Lower lobe of right lung (tissue), 2 donors: ENCODE results near the gene IQCK. TPM values are rescaled to one million over a fixed set of nuclear protein-coding genes. Genes with fewer than 3 reads are reported as not detected.

ENCODE experiments used
- ATAC-seq, 2 donors: fragments of 200-7000 bp; cut with Tn5 transposase; one replicate each; pipeline ENCODE4 v1.9.1; 2020 to 2022; ENCODE audit warnings: mild to moderate bottlenecking in 2 of 2, moderate library complexity in 2 of 2
- DNase-seq: peaks from one replicate; pipeline ENCODE4 v3.0.0-alpha.2; 2020
- H3K27ac ChIP-seq: fragments of 200-600 bp; one replicate; pipeline ENCODE4 v1.8.0; 2022
- H3K27me3 ChIP-seq: fragments of 200-600 bp; one replicate; pipeline ENCODE4 v1.8.0; 2022; ENCODE audit warnings: low read depth
- H3K36me3 ChIP-seq: fragments of 200-600 bp; one replicate; pipeline ENCODE4 v1.8.0; 2022; ENCODE audit warnings: mild to moderate bottlenecking
- H3K4me1 ChIP-seq: fragments of 200-600 bp; one replicate; pipeline ENCODE4 v1.8.0; 2022
- H3K4me3 ChIP-seq: fragments of 200-600 bp; one replicate; pipeline ENCODE4 v1.8.0; 2022; ENCODE audit warnings: mild to moderate bottlenecking
- H3K9me3 ChIP-seq: fragments of 200-600 bp; one replicate; pipeline ENCODE4 v1.8.0; 2022
- intact Hi-C: fragments of 100-400 bp; cut with DNase I; formaldehyde crosslinking; loops from one replicate; pipeline ENCODE4 v1.11.0; 2022
- total RNA-seq: library from RNA; stranded (reverse); fragmentation: NEBNext Ultra II Directional; extraction: Animal tissue kit (Norgen Biotek cat#: 25700); gene quantifications from one replicate; pipeline ENCODE4 v1.2.1, GENCODE V29; 2021
- TF ChIP-seq, protein P1 (sequence below): fragments of 200-600 bp; IDR thresholded peaks from one replicate; pipeline ENCODE4 v1.8.0; 2022; ENCODE audit warnings: antibody characterized with exemption, mild to moderate bottlenecking
- donor health status: DM: no; HTN: yes; CAD: no; lungs with severe emphysema.

IQCK gene
- total RNA-seq, 1 donor from 2014 or later, result 14.1 TPM

DNA sequence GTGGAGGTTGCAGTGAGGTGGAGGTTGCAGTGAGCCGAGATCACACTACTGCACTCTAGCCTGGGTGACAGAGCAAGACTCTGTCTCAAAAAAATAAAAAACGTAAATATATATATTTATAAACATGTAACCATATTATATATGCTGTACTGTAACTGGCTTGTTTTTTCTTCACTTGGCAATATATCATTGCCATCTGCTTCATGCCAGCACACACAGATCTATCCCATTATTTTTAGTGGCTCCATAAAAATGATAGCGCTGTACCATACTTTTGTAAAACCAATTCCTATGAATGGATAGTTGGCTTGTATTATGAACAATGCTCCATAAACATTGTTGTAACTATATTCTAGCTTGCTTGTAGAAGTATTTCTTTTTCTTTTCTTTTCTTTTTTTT is 117.1 kb downstream of the IQCK start:
- no peak overlapping the region for H3K27ac ChIP-seq
- no peaks in the 10 kb centered on the region for H3K27me3 ChIP-seq
- H3K4me3 ChIP-seq, result no peak overlapping the region
- TF ChIP-seq, protein P1, sequence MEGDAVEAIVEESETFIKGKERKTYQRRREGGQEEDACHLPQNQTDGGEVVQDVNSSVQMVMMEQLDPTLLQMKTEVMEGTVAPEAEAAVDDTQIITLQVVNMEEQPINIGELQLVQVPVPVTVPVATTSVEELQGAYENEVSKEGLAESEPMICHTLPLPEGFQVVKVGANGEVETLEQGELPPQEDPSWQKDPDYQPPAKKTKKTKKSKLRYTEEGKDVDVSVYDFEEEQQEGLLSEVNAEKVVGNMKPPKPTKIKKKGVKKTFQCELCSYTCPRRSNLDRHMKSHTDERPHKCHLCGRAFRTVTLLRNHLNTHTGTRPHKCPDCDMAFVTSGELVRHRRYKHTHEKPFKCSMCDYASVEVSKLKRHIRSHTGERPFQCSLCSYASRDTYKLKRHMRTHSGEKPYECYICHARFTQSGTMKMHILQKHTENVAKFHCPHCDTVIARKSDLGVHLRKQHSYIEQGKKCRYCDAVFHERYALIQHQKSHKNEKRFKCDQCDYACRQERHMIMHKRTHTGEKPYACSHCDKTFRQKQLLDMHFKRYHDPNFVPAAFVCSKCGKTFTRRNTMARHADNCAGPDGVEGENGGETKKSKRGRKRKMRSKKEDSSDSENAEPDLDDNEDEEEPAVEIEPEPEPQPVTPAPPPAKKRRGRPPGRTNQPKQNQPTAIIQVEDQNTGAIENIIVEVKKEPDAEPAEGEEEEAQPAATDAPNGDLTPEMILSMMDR, result no peak
- intact Hi-C loops, result no loop called here
- no peak for ATAC-seq
- no peak for DNase-seq
- H3K9me3 ChIP-seq, result no peaks in the 10 kb centered on the region
- peaks cover 5% of the 10 kb centered on the region for H3K36me3 ChIP-seq
- H3K4me1 ChIP-seq, result no peaks in the 10 kb centered on the region

DNA sequence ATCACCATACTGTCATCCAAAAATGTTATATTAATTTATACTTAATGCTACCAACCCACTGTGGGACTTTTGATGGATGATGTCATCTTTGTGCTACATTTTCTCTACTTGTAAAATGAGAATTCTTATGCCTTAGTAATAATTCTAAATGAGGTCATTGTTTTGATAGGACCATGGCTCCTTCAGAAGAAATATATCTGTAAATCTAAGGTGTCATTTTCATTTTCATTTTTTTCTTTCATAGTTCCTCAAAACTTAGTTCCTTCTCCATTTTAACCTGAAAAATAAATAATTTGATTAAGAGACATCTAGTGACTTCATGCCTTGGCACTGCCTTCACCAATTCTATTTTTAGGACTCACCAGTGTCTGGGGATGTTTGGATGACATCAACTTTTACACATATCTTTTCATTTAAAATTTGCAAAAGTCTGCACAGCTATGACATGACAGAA is 117.9 kb downstream of the IQCK start:
- H3K36me3 ChIP-seq, result peaks cover 5% of the 10 kb centered on the region
- H3K4me1 ChIP-seq, result no peaks in the 10 kb centered on the region
- ATAC-seq (no peak), DNase-seq (no peak)
- no peaks in the 10 kb centered on the region for H3K27me3 ChIP-seq
- no peak overlapping the region for H3K4me3 ChIP-seq
- TF ChIP-seq, protein P1, result no peak
- intact Hi-C loops, result no loop called here
- no peak overlapping the region for H3K27ac ChIP-seq
- no peaks in the 10 kb centered on the region for H3K9me3 ChIP-seq

DNA sequence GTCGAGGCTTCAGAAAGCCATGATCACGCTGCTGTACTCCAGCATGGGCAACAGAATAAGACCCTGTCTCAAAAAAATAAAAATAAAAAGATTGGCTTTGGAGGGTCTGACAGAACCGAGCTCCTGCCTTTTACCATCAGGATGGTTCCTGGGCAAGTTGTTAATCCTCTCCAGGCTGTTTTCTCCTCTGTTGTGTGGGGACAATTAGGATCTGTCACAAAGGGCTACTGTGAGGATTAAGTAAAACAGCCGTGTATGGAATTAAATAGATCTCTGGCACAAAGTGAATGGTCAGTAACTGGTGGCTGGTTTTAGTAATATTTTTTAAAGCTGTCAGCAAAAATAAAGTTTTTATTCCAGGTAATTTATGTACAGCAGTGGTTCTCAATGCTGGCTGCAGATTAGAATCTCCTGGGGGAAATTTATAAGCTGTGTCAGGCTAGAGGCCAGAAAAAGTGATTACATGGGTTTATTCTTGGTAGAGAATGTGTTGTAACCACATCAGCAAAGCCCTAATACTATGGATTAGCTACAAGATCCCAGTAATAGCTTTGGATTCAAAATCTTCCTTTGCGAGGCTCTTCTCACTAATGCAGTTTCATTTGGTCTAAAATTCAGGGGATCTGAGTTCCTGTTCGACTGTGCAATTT is 119.4 kb downstream of the IQCK start:
- DNase-seq, result no peak
- Histone ChIP-seq H3K27ac (no peak overlapping the region), H3K9me3 (no peaks in the 10 kb centered on the region), H3K27me3 (no peaks in the 10 kb centered on the region), H3K4me1 (no peaks in the 10 kb centered on the region), H3K36me3 (no peaks in the 10 kb centered on the region), H3K4me3 (no peak overlapping the region)
- no peak for ATAC-seq
- TF ChIP-seq, protein P1, result no peak
- intact Hi-C loops, result no loop called here

DNA sequence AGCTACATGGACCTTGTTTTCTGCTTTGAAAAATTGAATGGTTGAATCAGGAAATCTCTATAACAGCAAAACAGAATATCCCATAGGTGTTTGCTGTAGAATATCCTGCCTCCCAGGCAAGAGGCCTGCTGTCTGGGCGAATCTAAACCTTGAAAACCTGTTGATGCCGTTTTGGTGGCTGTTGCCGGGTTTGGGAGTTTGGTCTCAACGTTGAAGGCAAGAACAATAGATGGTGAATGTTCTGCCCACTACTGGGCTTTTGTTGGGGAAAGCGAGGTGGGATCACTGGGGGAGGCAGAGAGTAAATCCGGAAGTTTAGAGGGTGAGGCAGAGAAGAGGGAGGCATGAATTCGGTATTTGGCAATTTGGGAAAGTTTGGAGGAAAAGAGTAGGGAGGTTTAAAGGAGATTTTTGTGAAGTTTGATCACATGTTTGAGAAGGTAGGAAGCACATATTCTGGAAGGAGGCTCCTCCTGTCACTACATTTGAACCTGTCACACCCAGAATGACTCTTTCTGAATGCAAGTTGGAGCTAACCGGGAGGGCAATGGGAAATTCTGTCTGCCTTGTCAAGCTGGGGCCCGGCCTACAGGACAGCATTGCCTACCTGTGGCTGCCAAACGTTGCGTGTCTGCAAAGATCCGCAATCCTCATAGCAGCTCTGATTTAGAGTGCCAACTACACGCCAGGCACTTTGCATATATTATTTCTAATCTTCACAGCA is 120.1 kb downstream of the IQCK start:
- DNase-seq (no peak), ATAC-seq (no peak)
- Histone ChIP-seq H3K27me3 (no peaks in the 10 kb centered on the region), H3K36me3 (no peaks in the 10 kb centered on the region), H3K4me3 (no peak overlapping the region), H3K4me1 (no peaks in the 10 kb centered on the region), H3K9me3 (no peaks in the 10 kb centered on the region), H3K27ac (no peak overlapping the region)
- TF ChIP-seq, protein P1, result no peak
- intact Hi-C loops, result no loop called here

DNA sequence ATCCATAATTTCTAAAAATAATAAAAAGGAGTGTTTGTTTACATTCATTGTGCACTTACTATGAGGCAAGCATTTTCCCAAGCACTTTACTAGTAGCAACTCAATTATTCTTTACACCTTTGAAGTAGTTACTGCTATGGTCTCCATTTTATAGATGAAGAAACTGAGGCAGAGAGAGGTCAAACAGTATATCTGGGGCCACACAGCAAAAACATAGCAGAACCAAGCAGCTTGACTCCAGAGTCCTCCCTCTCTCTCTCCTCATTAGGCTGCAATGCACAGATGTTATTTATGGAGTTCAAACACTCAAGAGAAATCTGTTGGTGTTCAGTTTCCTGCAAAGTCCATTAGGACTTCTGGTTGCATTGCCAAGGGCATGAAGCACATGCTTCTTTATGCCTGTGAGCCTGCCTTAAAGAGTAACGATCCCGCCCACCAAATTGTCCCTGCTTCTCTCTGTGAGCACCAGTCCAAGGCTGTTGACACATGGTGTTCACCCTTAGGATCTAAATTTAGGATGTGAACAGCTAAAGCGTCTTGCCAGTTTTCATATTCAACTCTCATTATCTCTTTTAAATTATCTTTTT is 122.5 kb downstream of the IQCK start:
- no peak overlapping the region for H3K4me3 ChIP-seq
- H3K27me3 ChIP-seq, result no peaks in the 10 kb centered on the region
- H3K27ac ChIP-seq, result no peak overlapping the region
- DNase-seq (no peak), ATAC-seq (no peak)
- no peaks in the 10 kb centered on the region for H3K4me1 ChIP-seq
- no peaks in the 10 kb centered on the region for H3K9me3 ChIP-seq
- TF ChIP-seq, protein P1, result no peak
- H3K36me3 ChIP-seq, result no peaks in the 10 kb centered on the region
- intact Hi-C loops, result no loop called here
